GM23338 (cell line): ENCODE results near the gene FN1.

Experiments
- EZH2phosphoT487 ChIP-seq: fragments of 200-600 bp; sonication (generic); IDR thresholded peaks from one replicate; pipeline ENCODE4 v1.8.1; 2018; ENCODE audit warnings: antibody characterized with exemption; ENCODE audit not compliant: unreplicated experiment
- JUNB ChIP-seq: IDR thresholded peaks from one replicate; pipeline ENCODE4 v1.6.1; 2016; ENCODE audit warnings: antibody characterized with exemption; ENCODE audit not compliant: unreplicated experiment
- POLR2AphosphoS5 ChIP-seq: IDR thresholded peaks from 2 replicates; pipeline ENCODE4 v1.6.1; 2016; ENCODE audit warnings: antibody characterized with exemption, low read depth
- REST ChIP-seq: IDR thresholded peaks from one replicate; pipeline ENCODE4 v1.6.1; 2018; ENCODE audit warnings: antibody characterized with exemption; ENCODE audit not compliant: unreplicated experiment
- ZNF331 ChIP-seq: fragments of 250-450 bp; sonication (Bioruptor Pico); IDR thresholded peaks from 2 replicates; pipeline ENCODE4 v1.5.0; 2020; ENCODE audit warnings: low read depth, mild to moderate bottlenecking, moderate library complexity
- TF ChIP-seq, protein P1 (sequence below), 2 experiments: fragments of 200-600 bp in 1 of 2; sonication (generic) in 1 of 2; conservative IDR thresholded peaks; 2 replicates each; pipeline versions ENCODE4 v1.5.1 to v1.6.1; 2016 to 2017; ENCODE audit warnings: antibody characterized with exemption in 2 of 2, low read depth in 2 of 2, mild to moderate bottlenecking in 2 of 2, moderate library complexity in 1 of 2
- TF ChIP-seq, protein P2 (sequence below): IDR thresholded peaks from 2 replicates; pipeline ENCODE4 v1.6.1; 2016; ENCODE audit warnings: antibody characterized with exemption

- TF ChIP-seq, protein P1, sequence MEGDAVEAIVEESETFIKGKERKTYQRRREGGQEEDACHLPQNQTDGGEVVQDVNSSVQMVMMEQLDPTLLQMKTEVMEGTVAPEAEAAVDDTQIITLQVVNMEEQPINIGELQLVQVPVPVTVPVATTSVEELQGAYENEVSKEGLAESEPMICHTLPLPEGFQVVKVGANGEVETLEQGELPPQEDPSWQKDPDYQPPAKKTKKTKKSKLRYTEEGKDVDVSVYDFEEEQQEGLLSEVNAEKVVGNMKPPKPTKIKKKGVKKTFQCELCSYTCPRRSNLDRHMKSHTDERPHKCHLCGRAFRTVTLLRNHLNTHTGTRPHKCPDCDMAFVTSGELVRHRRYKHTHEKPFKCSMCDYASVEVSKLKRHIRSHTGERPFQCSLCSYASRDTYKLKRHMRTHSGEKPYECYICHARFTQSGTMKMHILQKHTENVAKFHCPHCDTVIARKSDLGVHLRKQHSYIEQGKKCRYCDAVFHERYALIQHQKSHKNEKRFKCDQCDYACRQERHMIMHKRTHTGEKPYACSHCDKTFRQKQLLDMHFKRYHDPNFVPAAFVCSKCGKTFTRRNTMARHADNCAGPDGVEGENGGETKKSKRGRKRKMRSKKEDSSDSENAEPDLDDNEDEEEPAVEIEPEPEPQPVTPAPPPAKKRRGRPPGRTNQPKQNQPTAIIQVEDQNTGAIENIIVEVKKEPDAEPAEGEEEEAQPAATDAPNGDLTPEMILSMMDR (conservative IDR thresholded peaks at IDR 0.05; ENCODE audit: low read depth in 2 of 2) = no peak
- TF ChIP-seq REST (no peak), EZH2phosphoT487 (no peak), POLR2AphosphoS5 (no peak), ZNF331 (CRISPR knock-in tag) (no peak), JUNB (no peak)
- TF ChIP-seq, protein P2, sequence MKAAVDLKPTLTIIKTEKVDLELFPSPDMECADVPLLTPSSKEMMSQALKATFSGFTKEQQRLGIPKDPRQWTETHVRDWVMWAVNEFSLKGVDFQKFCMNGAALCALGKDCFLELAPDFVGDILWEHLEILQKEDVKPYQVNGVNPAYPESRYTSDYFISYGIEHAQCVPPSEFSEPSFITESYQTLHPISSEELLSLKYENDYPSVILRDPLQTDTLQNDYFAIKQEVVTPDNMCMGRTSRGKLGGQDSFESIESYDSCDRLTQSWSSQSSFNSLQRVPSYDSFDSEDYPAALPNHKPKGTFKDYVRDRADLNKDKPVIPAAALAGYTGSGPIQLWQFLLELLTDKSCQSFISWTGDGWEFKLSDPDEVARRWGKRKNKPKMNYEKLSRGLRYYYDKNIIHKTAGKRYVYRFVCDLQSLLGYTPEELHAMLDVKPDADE = no peak
Measured at GRCh38 chr2:215403441-215404347, 32.2 kb downstream of the FN1 start.
